ENCODE data around the gene IAH1.
"Not testable (repeated sequence)": the region's sequence is repeated elsewhere in the genome, so short reads cannot be mapped to it uniquely, and the experiment has no call there.

Gene IAH1

DNA sequence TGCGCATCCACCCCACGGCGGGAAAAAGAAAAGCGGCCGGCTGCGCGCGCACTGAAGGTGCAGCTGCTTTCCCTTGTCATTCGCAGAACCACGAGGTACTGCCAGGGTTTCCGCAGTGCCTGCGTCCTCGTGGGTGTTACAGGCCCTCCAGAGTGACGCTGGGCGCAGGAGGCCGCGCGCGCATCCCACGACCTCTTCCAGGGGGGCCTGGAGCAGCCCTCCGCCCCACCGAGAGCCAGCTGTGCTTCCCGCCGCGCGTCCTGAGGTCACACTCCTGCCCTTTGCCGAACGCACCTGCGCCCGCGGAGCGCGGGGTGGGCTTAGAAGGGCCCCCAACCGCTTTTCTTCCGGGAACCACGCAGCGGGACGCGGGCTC lies 378 bp upstream of the IAH1 start:
- peak; percentile 31 to 60 (median 41) for DNase-seq

DNA sequence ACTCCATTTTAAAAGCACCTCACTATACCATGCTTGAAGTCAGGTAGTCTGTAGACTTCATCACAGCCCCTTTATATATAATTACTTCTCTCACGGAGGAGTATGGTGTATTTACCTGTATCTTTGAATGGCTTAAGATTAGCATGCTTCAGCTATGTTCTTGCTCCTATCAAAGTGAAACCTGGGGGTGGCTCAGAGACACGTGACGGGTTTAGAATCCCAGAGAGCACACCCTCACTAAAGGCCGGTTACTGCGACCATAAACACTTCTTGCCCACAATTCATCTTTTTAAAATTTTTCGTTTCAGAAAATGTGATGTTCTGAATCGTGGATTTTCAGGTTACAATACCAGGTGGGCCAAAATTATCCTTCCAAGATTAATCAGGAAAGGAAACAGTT lies 3.6 kb downstream of the IAH1 start:
- no peak for DNase-seq

DNA sequence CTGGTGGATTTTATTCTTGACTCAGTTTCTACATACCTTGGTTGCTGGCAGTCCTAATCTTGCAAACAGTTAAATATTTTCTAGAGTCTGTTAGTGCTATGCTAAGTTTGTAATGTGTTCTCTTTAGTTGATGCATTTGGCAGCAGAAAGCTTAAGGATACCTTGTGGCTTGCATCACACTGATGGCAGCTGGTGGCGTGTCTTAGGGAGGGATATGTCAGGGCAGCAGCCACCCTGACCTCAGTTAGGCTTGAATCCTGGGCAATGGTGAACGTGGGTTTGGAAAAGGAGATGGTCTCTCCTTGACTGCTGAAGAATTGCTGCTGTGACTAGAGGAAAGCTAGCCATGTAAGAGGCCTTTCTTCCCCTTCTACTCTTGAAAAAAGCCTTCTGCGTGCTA lies 4.2 kb downstream of the IAH1 start:
- no peak for DNase-seq

DNA sequence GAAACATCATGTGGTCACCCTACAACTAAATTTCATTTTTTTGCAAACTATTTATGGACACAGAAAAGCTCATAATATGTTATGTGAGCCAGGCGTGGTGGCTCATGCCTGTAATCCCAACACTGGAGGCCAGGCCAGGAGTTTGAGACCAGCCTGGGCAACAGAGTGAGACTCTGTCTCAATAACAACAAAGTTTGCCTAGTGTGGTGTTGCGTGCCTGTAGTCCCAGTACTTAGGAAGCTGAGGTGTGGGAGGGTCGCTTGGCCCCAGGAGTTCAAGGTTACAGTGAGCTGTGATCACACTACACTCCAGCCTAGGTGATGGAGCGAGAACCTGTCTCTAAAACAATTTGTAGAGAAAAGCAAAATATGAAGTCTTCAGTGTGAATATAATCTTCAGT lies 5.8 kb downstream of the IAH1 start:
- no peak for DNase-seq

DNA sequence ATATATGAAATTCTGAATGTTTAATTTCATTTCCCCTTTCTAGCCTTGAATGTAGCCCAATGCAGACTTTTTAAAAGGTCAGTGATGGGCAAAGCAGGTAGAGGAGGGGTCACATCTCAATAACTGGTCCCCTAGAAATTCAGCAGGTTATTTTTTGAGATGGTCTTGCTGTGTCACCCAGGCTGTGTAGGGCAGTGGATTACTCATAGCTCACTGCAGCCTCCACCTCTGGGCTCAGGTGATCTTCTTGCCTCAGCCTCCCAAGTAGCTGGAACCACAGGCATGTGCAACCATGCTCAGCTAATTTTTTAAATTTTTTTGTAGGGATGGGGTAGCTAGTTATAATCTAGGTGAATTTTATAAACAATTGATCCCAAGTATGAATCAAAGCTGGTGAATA lies 8.8 kb downstream of the IAH1 start:
- no peak for DNase-seq

DNA sequence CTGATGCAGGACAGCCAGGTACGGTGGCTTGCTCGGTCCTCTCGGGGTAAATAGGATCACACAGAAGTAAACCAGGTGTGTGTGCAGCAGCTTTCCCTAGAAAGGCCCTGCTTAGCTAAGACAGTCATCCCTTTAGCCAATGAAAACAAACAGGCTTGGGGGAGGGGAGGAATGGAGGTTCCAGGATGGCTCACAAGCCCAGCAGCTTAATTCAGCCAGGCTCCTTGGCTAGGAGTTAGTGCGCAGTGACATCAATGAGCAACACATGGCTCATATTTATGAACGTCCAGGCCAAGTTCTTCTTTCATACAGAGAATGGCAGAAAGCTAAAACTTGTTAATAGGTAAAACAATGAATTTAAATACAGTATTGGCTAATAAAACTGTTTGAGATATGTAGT lies 10.2 kb downstream of the IAH1 start:
- DNase-seq: no peak

DNA sequence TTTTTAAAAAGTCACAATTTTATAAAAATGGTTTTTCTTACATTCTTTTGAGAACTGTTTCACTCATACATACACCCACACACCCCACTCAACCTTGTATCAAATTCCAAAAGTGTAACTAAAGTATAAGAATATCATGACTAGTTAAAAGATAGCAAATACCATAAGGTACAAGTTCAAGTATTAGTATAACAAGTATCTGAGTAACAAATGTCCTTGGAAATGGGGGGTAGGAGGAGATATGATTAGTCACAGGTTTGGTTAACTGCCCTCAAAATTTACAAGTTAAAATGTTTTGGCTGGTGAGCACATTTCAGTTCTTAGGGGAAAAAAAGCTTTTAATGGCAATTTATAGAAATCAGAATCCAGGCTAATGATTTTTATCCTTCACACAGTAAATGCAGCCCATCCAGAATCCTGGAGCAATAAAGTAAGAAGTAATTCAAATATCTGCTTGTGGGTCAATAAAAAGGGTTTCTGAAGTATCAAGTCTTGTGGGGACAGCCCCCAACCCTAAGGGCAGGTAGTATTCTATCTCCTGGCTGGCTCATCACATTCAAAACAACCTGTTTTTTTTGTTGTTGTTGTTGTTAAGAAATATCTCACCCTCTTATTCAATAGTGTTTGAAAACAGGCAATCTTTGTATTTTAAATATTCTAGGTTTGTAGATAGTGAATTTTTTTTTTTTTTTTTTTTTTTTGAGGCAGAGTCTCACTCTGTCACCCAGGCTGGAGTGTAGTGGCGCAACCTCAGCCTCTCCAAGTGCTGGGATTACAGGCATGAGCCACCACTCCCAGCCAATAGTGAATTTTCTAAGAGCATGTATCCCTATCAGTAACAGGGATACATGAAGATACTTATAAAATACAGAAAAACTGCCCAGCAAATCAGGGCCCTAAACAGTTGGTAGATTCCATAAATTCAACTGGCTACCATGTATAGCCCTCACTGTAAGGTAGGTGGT lies 14.5 kb downstream of the IAH1 start:
- no peak for DNase-seq

DNA sequence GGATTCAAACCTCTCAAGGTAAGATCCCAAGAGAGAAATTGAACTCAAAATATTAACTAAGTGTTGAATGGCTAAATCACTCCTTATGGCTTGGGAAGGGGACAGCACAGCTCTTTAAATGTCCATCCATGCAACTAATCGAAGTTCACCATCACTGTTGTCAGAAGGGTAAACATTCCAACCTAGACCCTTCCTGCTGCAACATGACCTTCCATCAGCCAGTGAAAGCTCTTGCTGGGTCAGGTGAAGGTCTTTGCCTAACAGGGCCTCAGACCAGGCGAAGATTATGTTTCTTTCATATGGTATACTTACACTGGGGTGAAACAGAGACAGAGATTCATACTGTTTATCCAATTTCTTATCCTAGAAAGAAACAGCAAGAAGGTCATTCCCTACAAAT lies 16.4 kb downstream of the IAH1 start:
- DNase-seq: no peak

DNA sequence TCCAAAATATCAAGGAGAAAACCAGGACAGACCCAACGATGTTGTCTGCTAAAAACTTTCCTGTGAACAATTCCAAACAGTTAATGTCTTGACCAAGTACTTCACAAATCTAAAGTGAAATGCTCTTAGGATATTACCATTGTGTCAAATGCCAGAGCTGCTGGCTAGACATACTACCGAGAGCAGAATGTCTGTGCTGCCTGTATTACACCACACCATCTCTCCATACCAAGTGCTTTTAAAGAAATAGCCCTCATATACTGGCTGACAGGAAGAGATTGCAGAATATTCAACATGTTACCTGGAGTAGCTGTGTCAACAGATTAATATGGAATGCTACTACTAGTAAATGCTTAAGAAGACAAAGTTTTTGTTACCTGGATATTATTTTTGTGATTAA lies 18.6 kb downstream of the IAH1 start:
- no peak for DNase-seq

DNA sequence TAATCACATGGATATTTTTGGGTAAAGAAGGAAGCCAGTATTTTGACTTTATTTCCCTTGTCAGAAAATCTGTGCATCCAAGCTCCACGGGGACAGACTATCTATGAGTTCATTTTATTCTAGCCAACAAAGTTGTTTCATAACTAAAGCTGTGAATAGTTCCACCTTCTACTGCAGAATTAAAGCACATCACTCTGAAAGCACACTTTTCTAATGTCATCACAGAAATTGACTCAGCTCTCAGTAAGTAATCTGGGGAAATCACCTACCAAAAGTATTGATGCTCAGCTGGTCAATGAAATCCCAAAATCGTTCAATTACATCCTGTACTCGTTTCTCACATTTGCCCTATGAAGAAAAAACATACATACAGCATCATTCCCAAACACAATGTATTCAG lies 19.1 kb downstream of the IAH1 start:
- DNase-seq: no peak

DNA sequence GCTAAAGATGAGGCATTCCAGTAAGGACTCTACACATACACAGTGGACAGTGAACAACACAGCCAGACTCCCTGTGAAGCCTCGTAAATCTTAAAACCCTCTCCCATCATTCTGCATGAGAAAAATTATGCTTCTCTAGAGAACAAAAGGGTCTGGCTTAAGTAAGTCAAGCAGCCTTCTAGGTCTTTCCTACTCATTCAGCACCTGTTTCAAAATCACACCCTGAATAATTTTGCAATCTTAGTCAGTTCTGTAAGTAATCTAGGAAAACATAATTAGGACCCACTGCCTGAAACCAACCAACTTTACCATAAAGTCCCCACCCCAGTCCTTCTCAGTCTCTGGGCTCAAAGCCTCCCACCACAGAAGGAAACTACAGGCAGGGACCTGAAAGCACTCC lies 19.7 kb downstream of the IAH1 start:
- DNase-seq: no peak

DNA sequence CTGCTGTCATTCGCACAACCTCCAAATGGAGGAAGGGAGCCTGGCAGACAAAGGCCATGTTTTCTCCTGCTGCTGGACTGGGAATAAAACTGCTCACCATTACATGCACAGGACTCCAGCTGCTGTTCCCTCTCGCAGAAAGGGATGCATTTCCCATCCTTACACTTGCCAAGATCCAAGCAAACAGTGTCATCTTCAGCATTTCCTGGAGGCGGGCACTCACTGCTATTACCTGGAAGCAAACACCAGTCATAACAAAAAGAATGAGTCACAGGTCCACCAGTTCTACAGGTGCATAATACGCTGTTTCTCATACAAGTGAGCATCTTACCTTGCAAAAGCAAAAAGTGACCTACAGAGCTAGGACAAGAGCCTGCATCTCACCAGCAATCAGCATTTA lies 22.7 kb downstream of the IAH1 start:
- no peak for DNase-seq

DNA sequence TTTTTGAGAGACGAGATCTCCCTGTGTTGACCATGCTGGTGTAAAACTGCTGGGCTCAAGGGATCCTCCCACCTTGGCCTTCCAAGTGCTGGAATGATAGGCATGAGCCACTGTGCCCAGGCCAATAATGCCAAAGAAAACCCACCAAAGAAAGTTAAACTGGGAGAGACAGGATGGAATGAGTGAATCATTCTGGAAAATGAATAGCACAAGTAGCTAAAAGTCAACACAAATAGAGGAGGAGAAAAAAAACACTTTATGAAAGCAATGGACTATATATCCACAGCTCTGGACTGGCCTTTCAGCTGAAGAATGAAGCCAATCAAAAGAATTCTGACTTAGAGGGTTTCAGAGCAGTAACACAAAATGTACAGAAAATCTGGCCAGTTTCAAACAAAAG lies 23.9 kb downstream of the IAH1 start:
- DNase-seq: no peak

DNA sequence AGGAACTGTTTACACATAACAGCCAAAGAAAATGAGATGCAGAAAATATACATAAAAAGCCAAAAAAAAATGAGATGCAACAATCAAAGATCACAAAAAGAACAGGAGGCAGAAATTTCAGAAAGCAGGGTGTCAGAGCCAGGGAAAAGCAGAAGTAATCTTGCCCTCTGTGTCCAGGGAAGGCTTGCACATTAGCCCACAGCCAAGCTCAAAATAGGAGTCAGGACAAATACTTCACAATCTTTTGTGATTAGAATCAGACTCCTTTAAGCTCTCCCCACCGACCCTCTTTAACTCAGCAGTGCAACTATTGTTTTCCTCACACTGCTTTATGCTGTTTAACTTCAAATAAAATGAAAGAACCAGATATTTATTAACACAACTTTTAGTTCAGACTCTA lies 34.6 kb downstream of the IAH1 start:
- no peak for DNase-seq

DNA sequence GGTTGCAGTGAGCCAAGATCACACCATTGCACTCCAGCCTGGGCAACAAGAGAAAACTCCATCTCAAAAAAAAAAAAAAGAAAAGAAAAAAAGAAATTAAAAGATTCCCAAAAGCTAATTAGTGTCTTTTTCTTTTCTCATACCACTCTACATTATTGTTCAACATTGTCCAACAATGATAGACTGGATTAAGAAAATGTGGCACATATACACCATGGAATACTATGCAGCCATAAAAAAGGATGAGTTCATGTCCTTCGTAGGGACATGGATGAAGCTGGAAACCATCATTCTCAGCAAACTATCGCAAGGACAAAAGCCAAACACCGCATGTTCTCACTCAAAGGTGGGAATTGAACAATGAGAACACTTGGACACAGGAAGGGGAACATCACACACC lies 39.6 kb downstream of the IAH1 start:
- DNase-seq: not testable (repeated sequence)

DNA sequence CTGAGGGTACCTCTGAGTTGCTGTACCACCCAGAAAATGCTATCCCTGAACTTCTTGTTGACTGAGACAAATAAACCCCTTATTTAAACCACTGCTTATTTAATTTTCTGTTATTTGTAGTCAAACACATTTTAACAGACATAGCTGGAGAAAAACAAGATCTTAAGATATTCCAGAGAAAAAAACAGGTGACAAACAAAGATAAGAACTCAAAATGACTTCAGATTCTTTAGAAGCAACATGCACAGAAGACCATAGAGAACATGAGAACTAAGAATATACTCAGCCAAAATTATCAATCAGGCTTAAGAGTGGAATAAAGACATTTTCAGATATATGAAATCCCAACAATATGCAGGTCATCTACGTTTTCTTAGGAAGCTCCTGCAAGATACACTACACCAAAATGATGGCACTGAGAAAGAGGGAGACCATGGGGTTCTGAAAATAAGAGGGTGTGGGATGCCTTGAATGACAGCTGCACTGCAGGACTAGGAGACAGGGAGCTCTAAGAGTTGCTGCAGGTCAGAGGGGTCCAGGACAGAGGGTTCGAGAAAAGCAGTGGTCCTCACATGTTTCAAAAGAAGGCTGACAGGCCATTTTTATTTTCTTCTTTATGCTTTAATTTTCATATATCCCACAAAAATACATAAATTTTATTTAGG lies 42.9 kb downstream of the IAH1 start:
- DNase-seq: no peak

DNA sequence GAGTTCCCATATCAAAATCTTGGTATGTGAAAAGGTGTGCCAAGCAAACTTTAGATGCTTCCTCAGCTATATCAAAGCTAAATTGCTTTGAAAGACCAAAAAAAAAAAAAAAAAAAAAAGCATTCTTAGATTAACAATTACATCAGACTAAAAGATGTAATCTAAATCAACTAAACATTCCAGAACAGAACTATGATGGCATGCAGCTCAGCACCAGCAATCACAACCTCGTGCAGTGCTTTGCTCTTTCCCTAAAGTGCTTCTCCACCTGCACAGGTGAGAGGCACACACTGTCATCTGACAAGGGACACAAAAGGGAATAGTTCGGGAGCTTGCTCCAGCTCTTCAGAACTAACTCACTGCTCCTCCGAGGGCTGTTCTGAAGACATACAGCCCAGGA lies 43.8 kb downstream of the IAH1 start:
- DNase-seq: no peak

DNA sequence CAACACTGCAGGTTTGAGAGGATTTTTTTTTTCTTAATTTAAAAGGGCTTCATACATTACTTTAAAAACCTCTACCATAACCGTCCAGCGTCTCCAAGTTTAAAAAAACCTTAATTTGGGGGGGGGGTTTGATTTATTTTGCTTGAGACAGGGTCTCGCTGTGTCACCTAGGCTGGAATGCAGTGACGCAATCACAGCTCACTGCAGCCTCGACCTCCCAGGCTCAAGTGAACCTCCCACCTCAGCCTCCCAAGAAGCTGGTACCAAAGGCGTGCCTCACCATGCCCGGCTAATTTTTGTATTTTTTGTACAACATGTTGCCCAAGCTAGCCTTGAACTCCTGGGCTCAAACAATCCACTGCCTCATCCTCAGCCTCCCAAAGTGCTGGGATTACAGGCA lies 44.4 kb downstream of the IAH1 start:
- DNase-seq: no peak

DNA sequence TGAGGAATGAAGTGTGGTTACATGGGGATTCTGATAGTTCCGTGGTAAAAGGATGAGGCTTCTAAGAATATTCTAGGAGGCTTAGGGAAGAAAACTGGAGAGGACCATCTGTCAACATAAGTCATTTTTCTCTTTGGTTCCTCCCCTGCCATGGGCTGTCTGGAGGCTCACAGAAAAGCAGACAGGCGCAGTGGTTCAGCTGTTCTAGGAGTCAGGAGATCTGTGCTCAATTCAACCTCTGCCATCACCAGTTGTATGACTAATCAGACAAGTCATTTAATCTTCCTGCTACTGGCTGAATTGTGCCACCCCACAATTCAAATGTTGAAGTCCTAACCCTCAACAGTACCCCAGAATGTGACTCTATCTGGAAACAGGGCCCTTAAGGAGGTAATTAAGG lies 44.9 kb downstream of the IAH1 start:
- no peak for DNase-seq

DNA sequence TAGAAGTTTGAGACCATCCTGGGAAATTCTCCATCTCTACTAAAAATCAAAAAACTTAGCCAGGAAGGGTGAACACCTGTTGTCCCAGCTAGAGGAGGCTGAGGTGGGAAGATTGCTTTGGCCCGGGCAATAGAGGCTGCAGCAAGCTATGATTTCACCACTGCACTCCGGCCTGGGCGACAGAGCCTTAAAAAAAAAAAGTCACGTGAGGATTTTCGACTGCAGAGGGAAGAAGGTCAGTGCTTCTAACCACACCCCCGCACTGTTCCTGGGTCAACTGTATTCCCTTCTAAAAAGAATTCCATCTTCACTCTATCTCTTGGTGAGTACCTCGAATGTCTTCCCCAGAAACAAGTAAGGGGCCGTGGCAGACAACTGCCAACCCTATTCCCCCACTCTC lies 49.9 kb downstream of the IAH1 start:
- DNase-seq: no peak

DNA sequence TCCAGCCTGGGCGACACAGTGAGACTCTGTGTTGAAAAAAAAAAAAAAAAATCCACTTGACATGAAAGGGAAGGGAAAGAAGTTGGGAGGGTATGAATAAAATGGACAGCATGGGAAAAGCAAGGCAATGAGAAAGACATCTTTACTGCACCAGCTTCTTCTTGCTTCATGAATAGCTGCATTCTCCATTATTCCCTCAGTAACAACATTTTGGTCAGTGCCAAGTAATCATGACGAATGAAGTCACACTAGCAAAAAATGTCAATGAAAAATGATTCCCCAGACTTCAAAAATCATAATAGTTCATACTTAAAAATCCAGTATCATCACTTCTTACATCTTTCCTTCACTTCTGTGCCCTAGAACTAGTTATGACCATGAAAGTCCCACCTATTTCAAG lies 50.9 kb downstream of the IAH1 start:
- DNase-seq: no peak

DNA sequence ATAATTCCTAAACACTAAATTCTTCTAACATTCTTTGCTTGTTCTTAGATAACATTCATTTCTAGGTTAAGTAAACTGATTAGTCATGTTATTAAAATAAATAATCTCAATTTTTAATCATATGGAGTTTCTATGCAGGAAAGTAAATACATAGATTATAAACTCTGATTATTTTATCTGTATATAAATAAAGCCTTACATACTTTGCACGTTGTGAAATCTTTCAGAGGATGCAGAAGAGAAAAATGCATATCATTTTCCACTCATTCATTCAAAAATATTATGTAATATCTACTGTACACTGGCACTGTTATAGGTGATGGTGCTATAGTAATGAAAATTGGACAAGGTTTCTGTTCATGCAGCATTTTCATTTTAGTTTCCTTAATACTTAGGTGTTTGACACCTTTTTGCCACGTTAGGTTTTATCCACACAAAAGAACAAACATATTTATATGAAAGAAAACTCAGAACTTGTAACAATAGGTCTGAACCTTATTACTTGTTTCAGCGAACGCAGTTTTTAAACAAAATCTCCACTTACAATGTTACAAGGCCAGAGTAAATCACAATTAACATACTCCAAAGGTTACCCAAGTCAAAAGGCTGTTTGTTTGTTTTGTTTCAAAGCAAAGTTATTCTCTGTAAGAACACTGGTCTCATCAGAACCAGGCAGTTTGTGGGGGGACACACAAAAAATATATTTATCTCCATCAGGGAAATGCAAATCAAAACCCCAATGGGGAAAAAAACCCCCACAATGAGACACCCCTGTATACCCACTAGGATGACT lies 53.8 kb downstream of the IAH1 start:
- DNase-seq: no peak

DNA sequence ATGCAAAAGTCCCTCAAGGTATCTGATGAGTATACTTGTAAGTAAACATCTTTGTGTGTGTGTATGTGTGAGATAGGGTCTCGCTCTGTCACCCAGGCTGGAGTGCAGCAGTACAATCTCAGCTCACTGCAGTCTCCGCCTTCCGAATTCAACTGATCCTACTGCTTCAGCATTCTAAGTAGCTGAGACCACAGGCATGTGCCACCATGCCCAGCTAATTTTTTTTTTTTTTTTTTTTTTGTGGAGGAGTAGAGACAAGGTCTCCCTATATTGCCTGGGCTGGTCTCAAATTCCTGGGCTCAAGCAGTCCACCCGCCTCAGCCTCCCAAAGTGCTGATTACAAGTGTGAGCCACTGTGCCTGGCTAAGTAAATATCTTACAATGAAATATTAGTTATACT lies 58.1 kb downstream of the IAH1 start:
- no peak for DNase-seq

DNA sequence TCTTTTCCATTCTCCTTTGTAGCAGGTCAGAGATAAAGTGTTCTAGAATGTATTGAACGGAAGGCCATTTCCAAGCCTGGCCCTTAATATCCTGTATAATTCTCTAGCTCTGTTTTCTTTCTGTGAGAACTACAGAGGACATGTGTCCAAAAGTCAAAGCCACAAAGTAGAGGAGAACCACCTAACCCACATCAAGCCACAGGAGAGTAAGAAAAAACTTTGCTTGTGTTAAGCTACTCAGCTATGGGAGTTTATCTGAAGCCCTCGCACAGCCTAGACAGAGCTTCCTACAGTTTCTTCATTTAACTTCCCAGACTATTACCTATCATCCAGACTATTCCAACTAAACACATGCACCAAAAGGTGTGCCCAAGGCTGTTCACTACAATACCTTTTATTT lies 59.3 kb downstream of the IAH1 start:
- no peak for DNase-seq

Measured in activated CD4-positive, CD25-positive, alpha-beta regulatory T cell (primary cell).